SK-N-SH (cell line): ENCODE data around the gene FBXO15. TPM values are rescaled to one million over a fixed set of nuclear protein-coding genes. Genes with fewer than 3 reads are reported as not detected.

ENCODE experiments used
- CTCF ChIA-PET: fragments of 300-600, 350-600 bp; formaldehyde crosslinking; extraction: SDS; loops from one replicate; lab custom pipeline; 2021; lab: Yijun Ruan, JAX
- POLR2A ChIA-PET: fragments of 350-600 bp; sonication (Branson Sonifier 250); formaldehyde crosslinking; extraction: SDS; loops from one replicate; lab custom pipeline; 2020; ENCODE audit warnings: antibody characterized with exemption, inconsistent platforms; lab: Yijun Ruan, JAX
- DNase-seq: peaks from one replicate; pipeline ENCODE4 v3.0.0; 2012
- H2AFZ ChIP-seq: fragments of 200-600 bp; sonication (generic); 2 replicates; pipeline ENCODE4 v1.8.1; 2016; ENCODE audit warnings: antibody characterized with exemption, mild to moderate bottlenecking, low read depth
- H3F3A ChIP-seq: fragments of 200-600 bp; sonication (generic); replicated peaks from 2 replicates; pipeline ENCODE3; 2016; ENCODE audit warnings: antibody characterized with exemption, mild to moderate bottlenecking; ENCODE audit not compliant: insufficient read depth
- H3K27ac ChIP-seq, 2 experiments: fragments of 200-500 bp in 1 of 2; fragments of 200-600 bp in 1 of 2; sonication (Bioruptor generic) in 1 of 2; sonication (generic), shearing (Covaris generic) in 1 of 2; 2 replicates each; pipeline versions ENCODE4 v1.5.1 to v1.6.1; 2014 to 2016; ENCODE audit warnings: low read depth in 2 of 2, inconsistent platforms in 1 of 2, low read length in 1 of 2, mild to moderate bottlenecking in 1 of 2, mixed read lengths in 1 of 2
- H3K27me3 ChIP-seq: fragments of 200-600 bp; sonication (generic), shearing (Covaris generic); 2 replicates; pipeline ENCODE4 v1.6.1; 2016; ENCODE audit warnings: mixed run types; ENCODE audit not compliant: insufficient read depth
- H3K36me3 ChIP-seq, 2 experiments: fragments of 200-500 bp in 1 of 2; fragments of 200-600 bp in 1 of 2; sonication (Bioruptor generic) in 1 of 2; sonication (generic) in 1 of 2; replicated peaks in 1 of 2; 2 replicates each; pipeline versions ENCODE3 to v1.5.1; 2014 to 2016; ENCODE audit warnings: low read length in 1 of 2, mild to moderate bottlenecking in 1 of 2; ENCODE audit not compliant: insufficient read depth in 2 of 2, control insufficient read depth in 1 of 2
- H3K4me1 ChIP-seq, 2 experiments: fragments of 200-500 bp in 1 of 2; fragments of 200-600 bp in 1 of 2; sonication (Bioruptor generic) in 1 of 2; sonication (generic), shearing (Covaris generic) in 1 of 2; 2 replicates each; pipeline versions ENCODE4 v1.5.1 to v1.6.1; 2014 to 2016; ENCODE audit warnings: low read depth in 1 of 2, low read length in 1 of 2, mixed run types in 1 of 2; ENCODE audit not compliant: insufficient read depth in 2 of 2, control insufficient read depth in 1 of 2
- H3K4me2 ChIP-seq: fragments of 200-600 bp; sonication (generic), shearing (Covaris generic); 2 replicates; pipeline ENCODE4 v1.6.1; 2017; ENCODE audit warnings: mixed run types
- H3K4me3 ChIP-seq, 2 experiments: fragments of 200-500 bp in 1 of 2; fragments of 200-600 bp in 1 of 2; sonication (Bioruptor generic) in 1 of 2; sonication (generic), shearing (Covaris generic) in 1 of 2; 2 replicates each; pipeline versions ENCODE4 v1.5.1 to v1.8.1; 2014 to 2016; ENCODE audit warnings: low read depth in 2 of 2, inconsistent platforms in 1 of 2, low read length in 1 of 2, mild to moderate bottlenecking in 1 of 2, mixed read lengths in 1 of 2, moderate library complexity in 1 of 2
- H3K79me2 ChIP-seq: fragments of 200-600 bp; sonication (generic); 2 replicates; pipeline ENCODE4 v1.8.1; 2017; ENCODE audit warnings: mild to moderate bottlenecking; ENCODE audit not compliant: insufficient read depth
- H3K9ac ChIP-seq: fragments of 200-600 bp; sonication (generic); 2 replicates; pipeline ENCODE4 v1.6.1; 2017; ENCODE audit warnings: mixed run types
- H3K9me2 ChIP-seq: fragments of 200-600 bp; sonication (generic); 2 replicates; pipeline ENCODE4 v1.6.1; 2017; ENCODE audit warnings: mixed run types
- H3K9me3 ChIP-seq: fragments of 200-600 bp; sonication (generic); 2 replicates; pipeline ENCODE4 v1.6.1; 2017; ENCODE audit warnings: mixed run types, mild to moderate bottlenecking, moderate library complexity
- H4K20me1 ChIP-seq: fragments of 200-600 bp; sonication (generic); 2 replicates; pipeline ENCODE4 v1.6.1; 2017; ENCODE audit warnings: mild to moderate bottlenecking, mixed run types; ENCODE audit not compliant: insufficient read depth
- CHD2 ChIP-seq: fragments of 150-350 bp; IDR thresholded peaks from 2 replicates; pipeline ENCODE4 v1.6.1; 2018; ENCODE audit warnings: low read length; ENCODE audit not compliant: partially characterized antibody
- ELF1 ChIP-seq: IDR thresholded peaks from 2 replicates; pipeline ENCODE4 v1.4.0; 2012
- EP300 ChIP-seq, 2 experiments: IDR thresholded peaks; 2 replicates each; pipeline versions ENCODE4 v1.4.0 to v1.6.1; 2012; ENCODE audit warnings: borderline replicate concordance in 1 of 2, low read depth in 1 of 2, low read length in 1 of 2
- EZH2phosphoT487 ChIP-seq: fragments of 200-600 bp; sonication (generic); IDR thresholded peaks from 2 replicates; pipeline ENCODE4 v1.6.1; 2017; ENCODE audit warnings: low read depth, mixed run types, mild to moderate bottlenecking, antibody characterized with exemption, moderate library complexity, borderline replicate concordance
- FOSL2 ChIP-seq: IDR thresholded peaks from 2 replicates; pipeline ENCODE4 v1.4.0; 2012; ENCODE audit warnings: low read depth, mild to moderate bottlenecking, moderate library complexity, borderline replicate concordance
- GABPA ChIP-seq: IDR thresholded peaks from 2 replicates; pipeline ENCODE4 v1.4.0; 2012; ENCODE audit warnings: low read depth, mild to moderate bottlenecking
- IRF3 ChIP-seq: fragments of 150-350 bp; IDR thresholded peaks from 2 replicates; pipeline ENCODE4 v1.6.1; 2016; ENCODE audit warnings: mild to moderate bottlenecking, low read depth, low read length
- JUND ChIP-seq: IDR thresholded peaks from 2 replicates; pipeline ENCODE4 v1.4.0; 2012
- MXI1 ChIP-seq: IDR thresholded peaks from 2 replicates; pipeline ENCODE4 v1.6.1; 2012; ENCODE audit warnings: mild to moderate bottlenecking, low read depth, low read length, improper control_type of control experiment
- PBX3 ChIP-seq: IDR thresholded peaks from 2 replicates; pipeline ENCODE4; 2012
- RFX5 ChIP-seq: IDR thresholded peaks from 2 replicates; pipeline ENCODE4 v1.6.1; 2012; ENCODE audit warnings: mild to moderate bottlenecking, improper control_type of control experiment, low read length
- RXRA ChIP-seq: IDR thresholded peaks from 2 replicates; pipeline ENCODE4 v1.4.0; 2012; ENCODE audit warnings: low read depth, mild to moderate bottlenecking, borderline replicate concordance
- TCF12 ChIP-seq: IDR thresholded peaks from 2 replicates; pipeline ENCODE4 v1.4.0; 2012
- USF2 ChIP-seq: fragments of 150-350 bp; IDR thresholded peaks from 2 replicates; pipeline ENCODE4 v1.6.1; 2017; ENCODE audit warnings: antibody characterized with exemption, low read length, low read depth, borderline replicate concordance
- ZBTB33 ChIP-seq: IDR thresholded peaks from 2 replicates; pipeline ENCODE4 v1.4.0; 2012; ENCODE audit warnings: low read depth, borderline replicate concordance
- WGBS: methylation state at CpG from one replicate; pipeline ENCODE4 v1.1.6; 2017; ENCODE audit warnings: low lambda C conversion rate; 5-methylcytosine and 5-hydroxymethylcytosine counted together
- polyA plus RNA-seq, 3 experiments: library from polyadenylated mRNA; depleted of rRNA; stranded (reverse); fragments of >200 nt; gene quantifications; 2 replicates each; pipeline ENCODE4 v1.2.3, GENCODE V29; 2012
- TF ChIP-seq, protein P1 (sequence below): fragments of 200-600 bp; sonication (generic); IDR thresholded peaks from 2 replicates; pipeline ENCODE4 v1.6.1; 2017; ENCODE audit warnings: antibody characterized with exemption, mild to moderate bottlenecking, moderate library complexity

The FBXO15 gene
- polyA plus RNA-seq, 1 of the 3 experiments (the other 2 are of a cell fraction): 0.62 TPM

GRCh38 chr18:74139411-74139810 is 8.2 kb downstream of the FBXO15 start (continued):
- TF ChIP-seq, protein P1, sequence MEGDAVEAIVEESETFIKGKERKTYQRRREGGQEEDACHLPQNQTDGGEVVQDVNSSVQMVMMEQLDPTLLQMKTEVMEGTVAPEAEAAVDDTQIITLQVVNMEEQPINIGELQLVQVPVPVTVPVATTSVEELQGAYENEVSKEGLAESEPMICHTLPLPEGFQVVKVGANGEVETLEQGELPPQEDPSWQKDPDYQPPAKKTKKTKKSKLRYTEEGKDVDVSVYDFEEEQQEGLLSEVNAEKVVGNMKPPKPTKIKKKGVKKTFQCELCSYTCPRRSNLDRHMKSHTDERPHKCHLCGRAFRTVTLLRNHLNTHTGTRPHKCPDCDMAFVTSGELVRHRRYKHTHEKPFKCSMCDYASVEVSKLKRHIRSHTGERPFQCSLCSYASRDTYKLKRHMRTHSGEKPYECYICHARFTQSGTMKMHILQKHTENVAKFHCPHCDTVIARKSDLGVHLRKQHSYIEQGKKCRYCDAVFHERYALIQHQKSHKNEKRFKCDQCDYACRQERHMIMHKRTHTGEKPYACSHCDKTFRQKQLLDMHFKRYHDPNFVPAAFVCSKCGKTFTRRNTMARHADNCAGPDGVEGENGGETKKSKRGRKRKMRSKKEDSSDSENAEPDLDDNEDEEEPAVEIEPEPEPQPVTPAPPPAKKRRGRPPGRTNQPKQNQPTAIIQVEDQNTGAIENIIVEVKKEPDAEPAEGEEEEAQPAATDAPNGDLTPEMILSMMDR: no peak
- TF ChIP-seq EZH2phosphoT487 (no peak), TCF12 (no peak), FOSL2 (no peak), USF2 (no peak), MXI1 (no peak), ELF1 (no peak), GABPA (no peak), IRF3 (no peak)

GRCh38 chr18:74137920-74138538 is 9.6 kb downstream of the FBXO15 start:
- no peaks in the 10 kb centered on the region for H3K9me2 ChIP-seq
- no peak overlapping the region for H2AFZ ChIP-seq
- no peaks in the 10 kb centered on the region; the same call in 1 of the 2 replicates for H3K27me3 ChIP-seq
- H3K4me2 ChIP-seq: no peak overlapping the region
- no peak overlapping the region for H3K9ac ChIP-seq
- peaks cover 3% of the 10 kb centered on the region for H3F3A ChIP-seq
- H3K9me3 ChIP-seq: no peaks in the 10 kb centered on the region
- no peak overlapping the region for H3K4me3 ChIP-seq
- H4K20me1 ChIP-seq: no peaks in the 10 kb centered on the region
- peaks cover 0 to 4% of the 10 kb centered on the region in 2 experiments; a peak in 1 of 4 replicates for H3K4me1 ChIP-seq
- no peaks in the 10 kb centered on the region for H3K36me3 ChIP-seq
- no peak for DNase-seq
- H3K79me2 ChIP-seq: no peaks in the 10 kb centered on the region
- ChIA-PET POLR2A (no interaction called here), CTCF (interaction anchor here (1.2 kb wide), 1 partner anchor 15 kb away, joined by 3 read pairs; no protein-coding TSS in a partner anchor)
- H3K27ac ChIP-seq: no peak overlapping the region
- no peak for TF ChIP-seq FOSL2
- no peak for TF ChIP-seq MXI1
- TF ChIP-seq EP300 (IDR thresholded peaks at IDR 0.05; ENCODE audit: borderline replicate concordance in 1 of 2, low read depth in 1 of 2, low read length in 1 of 2): no peak
- no peak for TF ChIP-seq CHD2
- no peak for TF ChIP-seq PBX3
- no peak for TF ChIP-seq ELF1
- no peak for TF ChIP-seq ZBTB33
- TF ChIP-seq IRF3: no peak
- TF ChIP-seq RXRA: no peak
- no peak for TF ChIP-seq USF2
- no peak for TF ChIP-seq EZH2phosphoT487
- TF ChIP-seq GABPA: no peak
- no peak for TF ChIP-seq JUND
- TF ChIP-seq, protein P1: no peak
- TF ChIP-seq RFX5: no peak
- 65% methylated on average over 12 of the region's 12 CpGs for WGBS
